Activated CD8-positive, alpha-beta memory T cell treated with anti-CD3 and anti-CD28 coated beads, Interleukin-2, amount 50 U/mL, for 24 hours (primary cell): ENCODE data around the gene FAXDC2.
"Not testable (repeated sequence)": the region's sequence is repeated elsewhere in the genome, so short reads cannot be mapped to it uniquely, and the experiment has no call there.

Experiments
- DNase-seq: peaks from one replicate; pipeline ENCODE4 v3.0.0-alpha.2; 2020; ENCODE audit errors: extremely low read depth

Gene FAXDC2

DNA sequence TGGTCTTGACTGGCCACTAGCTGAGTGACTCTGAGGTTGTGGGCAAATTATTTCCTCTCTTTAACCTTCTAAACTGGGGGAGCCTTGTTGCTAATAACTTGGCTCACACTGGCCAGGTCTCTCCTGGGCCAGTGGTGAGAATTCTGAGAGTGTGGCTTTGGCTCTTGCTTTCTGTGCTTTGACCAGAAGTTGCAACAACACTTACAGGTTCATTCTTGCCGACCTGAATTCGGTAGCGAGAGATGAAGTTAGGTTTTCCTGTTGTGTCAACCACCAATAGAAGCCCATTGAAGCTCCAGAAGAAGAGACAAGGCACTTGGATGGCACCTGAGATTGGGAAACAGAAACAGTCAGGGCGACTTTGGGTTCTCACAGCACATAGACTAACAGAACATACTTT, 19.8 kb downstream of the FAXDC2 start:
- no peak for DNase-seq

DNA sequence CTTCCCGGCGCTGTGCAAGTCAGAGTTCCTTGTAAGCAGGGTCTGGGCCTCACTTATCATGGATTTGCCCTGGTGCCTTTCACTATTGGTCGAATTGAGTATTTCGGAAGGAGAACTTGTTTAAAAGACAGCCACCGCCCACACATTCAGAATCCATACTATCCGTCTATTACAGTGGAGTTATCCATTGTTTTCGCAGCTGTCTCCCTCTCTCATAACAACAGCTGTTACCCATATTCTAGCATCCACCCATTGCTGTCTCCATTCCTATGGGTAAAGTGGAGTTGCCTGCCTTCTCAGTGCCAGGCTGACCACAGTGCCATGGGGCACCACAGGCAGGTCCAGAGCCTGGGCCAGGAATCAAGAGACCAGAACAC, 20.2 kb downstream of the FAXDC2 start:
- DNase-seq: no peak

DNA sequence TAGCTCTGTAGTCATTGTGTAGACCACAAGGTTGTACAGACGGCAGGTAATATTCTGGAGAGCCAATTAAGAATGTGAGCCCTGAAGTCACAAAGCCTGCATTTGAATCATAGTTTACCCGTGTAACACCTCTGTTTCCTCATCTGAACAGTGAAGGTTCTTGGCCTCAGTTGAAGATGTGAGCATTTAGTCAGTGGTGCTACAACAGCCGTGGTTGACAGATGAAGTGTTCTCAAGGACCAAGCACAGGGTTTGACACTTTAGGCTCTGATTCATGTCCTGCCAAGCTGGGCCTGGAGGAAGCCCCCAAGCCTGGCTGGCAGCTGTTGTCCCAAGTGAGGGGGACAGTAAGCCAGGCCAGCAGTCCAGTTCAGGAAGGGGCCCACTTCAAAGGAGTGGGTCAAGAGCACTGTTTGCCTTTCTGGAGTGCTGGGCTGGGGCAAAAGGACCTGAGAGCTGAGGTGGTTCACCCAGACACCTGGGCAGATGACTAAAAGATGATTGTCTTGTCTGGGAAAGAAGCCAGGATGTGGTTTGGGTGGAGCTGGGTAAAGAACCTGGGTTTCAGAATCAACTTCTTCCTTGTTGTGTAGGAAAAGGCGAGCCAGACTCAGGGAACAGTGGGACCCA, 20.7 kb downstream of the FAXDC2 start:
- DNase-seq: no peak

DNA sequence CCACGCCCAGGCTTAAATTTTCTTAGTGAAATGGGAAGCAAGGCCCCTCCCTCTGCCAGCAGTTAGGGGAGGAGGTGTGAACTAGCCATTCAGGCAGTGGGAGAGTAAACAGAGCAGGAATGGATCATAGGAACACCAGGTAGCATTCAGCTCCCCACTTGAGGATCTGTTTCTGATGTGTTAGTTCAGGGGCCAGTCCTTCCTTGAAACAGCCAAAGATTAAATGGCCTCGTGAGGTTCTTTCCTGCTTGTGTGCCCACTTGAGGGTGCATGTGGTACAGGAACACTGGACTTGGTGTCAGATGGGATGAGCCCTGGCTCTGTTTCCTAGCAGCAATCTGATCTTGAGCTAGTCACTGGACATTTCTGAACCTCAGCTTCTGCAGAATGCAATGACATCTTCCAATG, 21.2 kb downstream of the FAXDC2 start:
- no peak for DNase-seq

DNA sequence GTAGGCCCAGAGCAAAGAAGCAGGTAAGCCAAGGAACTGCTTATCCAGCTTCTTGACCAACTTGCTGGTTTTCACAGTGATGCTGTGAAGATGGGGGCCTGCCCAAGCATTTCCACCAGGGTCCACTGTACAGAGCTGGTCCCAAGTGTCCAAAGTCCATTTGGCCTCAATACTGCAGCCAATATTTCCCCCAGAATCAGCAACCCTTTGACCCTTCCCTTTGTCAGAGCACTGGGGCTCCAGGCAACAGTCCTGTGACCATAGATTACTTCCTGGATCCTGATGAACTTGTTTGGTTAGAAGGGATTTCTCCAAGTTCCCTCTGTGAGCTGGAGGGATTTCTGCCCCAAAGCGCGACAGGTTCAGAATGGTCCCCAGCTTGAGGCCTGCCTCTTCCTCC, 26.3 kb downstream of the FAXDC2 start:
- DNase-seq: no peak

DNA sequence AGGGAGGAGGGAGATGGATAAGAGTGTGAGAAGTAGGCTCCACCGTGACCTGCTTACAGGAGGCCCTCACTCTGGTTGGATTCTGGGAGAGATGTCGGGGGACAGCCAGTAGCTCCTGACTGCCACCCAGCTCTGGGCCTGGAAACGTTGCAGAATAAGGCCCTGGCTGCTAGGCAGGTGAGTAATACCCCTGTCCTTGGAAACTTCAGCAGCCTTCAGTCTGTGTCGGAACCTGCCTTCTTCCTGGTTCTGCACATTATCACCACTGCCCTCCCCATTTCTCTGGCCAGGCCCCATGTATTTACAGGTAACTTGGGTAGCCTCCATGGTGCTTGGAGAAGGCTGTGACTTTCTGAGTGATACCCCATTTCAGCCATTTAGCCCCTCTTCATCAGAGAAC, 26.8 kb downstream of the FAXDC2 start:
- DNase-seq: no peak

DNA sequence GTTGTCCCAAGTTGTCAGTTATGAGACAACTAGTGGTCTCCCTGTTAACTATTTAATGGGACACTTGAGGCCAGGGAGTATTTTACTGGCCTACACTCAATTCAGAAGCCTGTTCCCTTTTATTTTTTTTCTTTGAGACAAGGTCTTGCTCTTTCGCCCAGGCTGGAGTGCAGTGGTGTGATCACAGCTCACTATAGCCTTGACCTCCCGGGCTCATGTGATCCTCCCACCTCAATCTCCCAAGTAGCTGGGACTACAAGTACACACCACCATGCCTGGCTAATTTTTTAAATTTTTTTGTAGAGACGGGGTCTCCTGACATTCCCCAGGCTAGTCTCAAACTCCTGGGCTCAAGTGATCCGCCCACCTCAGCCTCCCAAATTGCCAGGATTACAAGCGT, 27.5 kb downstream of the FAXDC2 start:
- not testable (repeated sequence) for DNase-seq

DNA sequence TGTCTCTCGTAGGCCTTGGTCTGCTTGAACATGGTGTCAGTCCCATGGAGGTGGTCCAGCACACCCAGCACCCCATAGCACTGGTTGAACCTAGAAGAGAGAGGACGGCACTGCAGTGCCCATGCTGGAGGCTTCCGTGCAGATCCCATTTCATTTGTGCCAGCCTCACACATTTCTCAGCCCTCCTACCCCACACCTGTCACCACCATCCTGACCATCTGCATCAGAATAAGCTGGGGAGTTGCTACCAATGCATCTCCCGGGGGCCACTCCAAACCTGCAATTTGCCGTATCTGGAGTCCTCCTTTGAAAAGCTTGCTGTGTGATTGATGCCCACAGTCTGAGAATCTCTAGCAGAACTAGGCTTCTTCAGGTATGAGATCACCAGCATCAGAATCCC, 30.0 kb downstream of the FAXDC2 start:
- no peak for DNase-seq

DNA sequence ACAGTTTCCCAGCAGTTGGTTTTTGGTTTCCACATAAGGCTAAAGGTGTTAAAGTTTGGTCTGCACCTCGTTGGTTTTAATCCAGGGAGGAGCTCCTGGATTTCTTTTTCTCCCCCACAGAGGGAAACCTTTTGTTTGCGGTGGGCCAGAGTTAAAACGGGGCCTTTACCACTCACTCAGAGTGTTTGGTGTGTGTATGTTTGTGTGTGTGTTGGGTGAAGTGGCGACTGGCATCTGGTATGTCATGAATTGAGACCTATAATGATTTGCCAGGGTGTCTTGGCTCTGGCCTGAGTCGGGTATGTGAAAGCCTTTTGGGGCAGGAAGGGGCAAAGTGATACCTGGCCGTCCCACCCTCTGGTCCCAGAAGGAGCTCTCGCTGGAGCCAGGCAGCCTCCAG, 30.9 kb downstream of the FAXDC2 start:
- DNase-seq: no peak

DNA sequence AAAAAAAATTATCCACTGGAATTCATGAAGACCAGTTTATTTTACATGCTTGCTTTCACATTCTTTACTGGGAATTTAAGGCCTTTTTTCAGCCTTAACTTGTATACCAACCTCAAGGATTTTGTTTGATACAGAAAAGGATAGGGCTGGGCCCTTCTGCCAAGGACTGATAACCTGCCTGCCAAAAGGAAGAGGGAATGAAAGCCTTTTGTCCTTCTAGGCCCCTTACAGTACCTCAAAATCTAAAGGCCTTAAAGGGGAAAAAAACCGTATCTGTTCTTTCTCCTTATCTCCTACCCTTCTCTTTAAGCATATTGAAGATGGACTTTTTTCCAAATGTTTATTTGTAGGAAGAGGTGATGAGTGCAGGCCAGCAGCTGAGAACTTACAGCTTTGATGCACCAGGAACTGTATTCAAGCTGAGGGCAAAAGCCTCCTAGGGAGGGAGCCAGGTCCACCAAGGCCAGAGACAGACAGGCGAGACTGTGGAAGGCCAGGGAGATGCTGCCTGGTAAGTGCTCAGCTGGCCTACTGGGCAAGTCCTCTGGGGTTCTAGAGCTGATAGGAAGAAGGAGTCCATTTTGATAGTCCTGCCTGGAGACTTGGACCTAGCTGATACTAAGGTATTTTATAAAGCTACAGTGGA, 31.8 kb downstream of the FAXDC2 start:
- no peak for DNase-seq

DNA sequence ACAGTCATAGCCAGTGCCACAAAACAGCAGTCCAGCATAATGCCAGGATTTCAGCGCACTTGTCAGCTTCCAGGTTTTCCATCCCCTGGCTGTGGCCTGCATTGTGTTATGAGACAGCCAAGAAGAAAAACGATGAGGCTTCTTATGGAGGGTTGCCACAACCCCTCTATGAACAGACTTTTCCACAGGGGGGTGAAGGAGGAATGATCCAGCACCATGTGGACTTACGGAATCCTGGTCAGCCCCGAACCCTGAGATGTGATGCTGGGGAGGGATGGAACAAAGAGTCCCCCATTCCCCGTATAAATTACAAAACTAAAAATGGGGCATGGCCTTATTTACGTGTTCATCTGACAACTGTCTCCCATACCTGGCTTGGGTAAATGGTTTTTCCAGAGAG, 32.6 kb downstream of the FAXDC2 start:
- no peak for DNase-seq

DNA sequence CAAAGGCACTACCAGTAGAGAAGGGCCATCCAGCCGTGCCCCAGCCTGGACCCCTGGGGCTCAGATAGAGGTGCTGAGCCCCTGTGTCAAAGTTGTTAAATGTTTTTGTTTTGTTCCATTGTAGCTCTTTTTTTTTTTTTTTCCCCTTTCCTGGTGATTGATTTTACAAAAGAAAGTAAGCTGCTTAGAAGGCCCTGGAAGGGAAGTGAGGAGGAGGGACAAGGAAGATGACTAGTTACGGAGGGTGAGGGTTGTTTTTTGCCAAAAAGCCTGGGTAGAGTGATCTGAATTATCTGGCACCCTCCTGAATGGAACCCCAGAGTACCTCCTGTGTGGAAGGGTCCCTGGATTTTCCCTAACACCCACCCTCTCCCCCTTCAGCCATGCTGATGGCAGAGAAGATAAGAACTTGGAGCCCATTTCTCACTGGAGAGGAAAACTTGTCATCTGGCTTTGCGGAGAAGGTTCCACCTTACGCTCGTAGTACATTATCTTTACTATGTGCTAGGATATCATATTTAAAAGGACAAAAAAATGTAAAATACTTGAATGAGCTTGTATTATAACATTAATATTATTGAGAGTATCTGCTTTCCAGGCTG, 33.4 kb downstream of the FAXDC2 start:
- DNase-seq: no peak

DNA sequence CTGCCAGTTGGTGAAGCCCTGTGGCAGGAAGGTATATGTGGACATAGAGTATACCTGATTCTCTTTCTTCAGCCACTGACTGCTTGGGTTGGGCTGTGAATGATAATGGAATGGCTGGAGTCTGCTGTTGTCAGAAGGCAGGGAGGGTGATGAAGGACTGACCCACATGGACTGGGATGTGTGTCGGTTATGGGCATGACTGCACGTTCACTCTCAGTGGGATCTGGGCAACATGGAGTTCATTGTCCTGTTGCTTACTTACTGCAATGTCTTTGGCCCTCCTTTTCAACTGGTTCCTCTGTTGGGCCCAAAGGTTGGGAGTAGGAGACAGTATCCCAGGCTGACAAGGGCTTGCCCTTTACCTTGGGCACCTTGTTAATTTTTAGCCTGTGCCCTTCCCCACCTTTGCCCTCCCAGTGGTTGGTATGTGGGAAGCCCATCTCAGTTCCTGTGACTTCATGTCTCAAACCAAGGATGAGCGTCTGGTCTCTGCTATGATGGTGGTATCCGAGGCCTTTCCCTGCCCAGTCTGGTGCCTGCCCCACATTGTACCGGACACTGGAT, 34.6 kb downstream of the FAXDC2 start:
- DNase-seq: no peak

DNA sequence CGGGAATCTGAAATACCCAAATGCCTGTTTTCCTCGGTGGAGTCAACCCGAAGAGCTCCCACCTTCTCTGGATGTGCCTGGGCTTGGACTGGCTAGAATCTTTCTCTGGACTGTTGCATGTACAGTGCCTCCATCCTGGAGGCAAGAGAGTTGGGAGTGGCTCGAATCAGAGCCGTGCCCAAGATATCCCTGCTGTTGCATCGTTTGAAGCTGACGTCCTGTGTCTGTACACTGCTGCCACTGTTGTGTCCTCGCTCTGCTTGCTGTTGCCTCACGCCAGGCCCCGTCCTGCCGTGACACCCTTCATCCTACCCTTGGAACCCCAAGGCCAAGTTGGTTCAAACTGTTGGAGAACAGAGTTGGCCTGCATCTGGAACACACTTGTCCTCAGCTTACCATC, 35.4 kb downstream of the FAXDC2 start:
- no peak for DNase-seq

DNA sequence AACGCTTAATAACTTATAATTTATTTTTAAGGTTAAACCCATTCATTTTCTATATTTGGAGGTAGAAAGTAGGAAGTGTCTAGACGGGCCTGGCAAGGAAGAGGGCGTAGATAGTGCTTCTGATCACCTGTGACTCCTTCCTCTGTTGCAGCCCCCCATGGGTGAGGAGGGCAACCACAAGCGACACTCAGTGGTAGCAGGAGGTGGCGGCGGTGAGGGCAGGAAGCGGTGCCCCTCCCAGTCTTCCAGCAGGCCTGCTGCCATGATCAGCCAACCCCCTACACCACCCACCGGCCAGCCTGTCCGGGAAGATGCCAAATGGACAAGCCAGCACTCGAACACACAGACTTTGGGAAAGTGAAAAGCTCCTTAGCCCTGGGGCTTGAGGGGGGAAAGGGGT, 36.7 kb downstream of the FAXDC2 start:
- DNase-seq: no peak

DNA sequence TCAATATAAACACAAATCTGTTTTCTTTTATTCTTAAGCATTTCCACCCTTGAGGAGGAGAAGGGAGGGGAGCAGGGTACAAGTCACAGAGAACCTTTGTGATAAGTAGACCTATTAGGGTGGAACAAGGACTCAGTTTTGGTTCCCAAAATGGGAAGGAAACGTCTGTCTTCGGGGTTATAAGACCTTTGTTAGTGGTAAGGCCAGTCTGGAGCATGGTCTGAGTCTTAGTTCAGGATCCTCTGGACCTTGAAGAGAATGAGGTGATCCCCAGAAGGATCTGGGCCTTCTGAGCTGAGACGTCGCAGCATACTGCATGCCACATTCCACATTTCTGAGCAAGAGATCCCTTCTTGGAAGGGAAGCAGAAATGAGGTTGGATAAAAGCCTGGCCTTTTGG, 37.2 kb downstream of the FAXDC2 start:
- DNase-seq: no peak

DNA sequence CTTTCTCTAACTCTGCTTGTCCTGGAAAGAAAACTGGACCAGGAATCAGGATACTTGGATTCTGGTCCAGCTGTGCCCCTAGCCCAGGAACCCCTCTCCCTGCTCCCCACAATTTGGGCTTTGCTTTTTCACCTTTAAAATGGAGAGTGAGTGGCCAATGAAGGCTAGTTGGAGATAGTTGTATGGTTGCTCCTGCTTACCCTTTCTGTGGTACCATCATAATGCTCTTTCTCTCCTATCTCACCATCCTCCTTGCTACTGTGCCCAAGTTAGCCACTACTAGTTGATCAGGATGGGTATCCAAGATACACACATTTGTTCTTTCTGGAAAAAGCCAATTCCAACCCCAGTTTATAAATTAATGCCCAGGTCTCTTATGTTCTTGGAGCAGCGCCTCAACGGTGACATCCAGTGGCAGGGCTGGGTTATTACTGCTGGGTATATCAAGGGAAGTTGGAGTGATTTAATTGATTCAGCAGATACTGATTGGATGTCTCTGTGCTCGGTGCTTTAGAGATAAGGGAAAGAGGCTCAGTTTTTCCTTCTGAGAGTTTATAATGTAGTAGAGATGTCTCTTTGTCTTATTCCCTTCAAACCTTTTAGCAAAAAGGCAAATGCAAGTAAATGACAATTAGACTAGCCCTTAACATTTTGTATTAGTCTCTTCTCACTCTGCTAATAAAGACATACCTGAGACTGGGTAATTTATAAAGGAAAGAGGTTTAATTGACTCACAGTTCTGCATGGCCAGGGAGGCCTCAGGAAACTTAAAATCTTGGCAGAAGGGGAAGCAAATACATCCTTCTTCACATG, 38.5 kb downstream of the FAXDC2 start:
- DNase-seq: no peak

DNA sequence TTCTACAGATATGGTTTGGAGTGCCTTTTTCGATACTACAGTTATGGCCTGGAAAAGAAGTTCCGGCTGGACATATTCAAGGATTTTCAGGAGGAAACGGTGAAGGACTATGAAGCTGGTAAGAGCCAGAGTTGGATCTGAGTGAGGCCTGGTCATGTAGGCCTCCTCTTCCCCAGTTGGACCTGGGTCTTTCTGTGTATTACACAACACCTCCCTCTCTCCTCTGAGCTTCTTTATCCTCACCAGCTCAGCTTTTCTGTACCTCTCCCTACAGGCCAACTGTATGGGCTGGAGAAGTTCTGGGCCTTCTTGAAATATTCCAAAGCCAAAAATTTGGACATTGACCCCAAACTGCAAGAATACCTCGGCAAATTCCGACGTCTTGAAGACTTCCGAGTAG, 39.2 kb downstream of the FAXDC2 start:
- no peak for DNase-seq

DNA sequence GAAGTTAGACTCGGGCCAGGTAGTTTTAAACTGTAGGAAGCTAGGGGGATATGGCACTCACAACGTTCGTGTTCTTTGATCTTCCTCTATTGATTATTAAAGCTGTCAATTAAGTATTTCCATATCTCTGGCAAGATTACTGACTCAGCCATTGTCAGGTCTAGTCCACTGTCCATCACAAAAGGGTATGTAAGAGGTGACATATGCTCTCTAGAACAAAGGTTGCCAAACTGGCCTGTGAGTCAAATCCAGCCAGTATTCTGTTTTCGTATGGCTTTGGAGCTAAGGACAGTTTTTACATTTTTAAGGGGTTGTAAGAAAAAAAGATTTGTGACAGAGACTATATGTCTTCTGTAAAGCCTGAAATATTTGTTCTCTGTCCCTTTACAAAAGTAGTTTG, 44.2 kb downstream of the FAXDC2 start:
- DNase-seq: no peak

DNA sequence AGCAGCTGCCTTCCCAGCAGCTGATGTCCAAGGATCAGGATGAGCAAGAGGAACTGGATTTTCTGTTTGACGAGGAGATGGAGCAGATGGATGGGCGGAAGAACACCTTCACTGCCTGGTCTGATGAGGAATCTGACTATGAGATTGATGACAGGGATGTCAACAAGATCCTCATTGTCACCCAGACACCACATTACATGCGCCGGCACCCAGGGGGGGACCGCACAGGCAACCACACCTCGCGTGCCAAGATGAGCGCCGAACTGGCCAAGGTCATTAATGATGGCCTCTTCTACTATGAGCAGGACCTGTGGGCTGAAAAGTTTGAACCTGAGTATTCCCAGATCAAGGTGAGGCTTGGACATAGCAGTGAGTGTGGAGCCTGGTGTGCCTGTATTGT, 48.4 kb downstream of the FAXDC2 start:
- no peak for DNase-seq

DNA sequence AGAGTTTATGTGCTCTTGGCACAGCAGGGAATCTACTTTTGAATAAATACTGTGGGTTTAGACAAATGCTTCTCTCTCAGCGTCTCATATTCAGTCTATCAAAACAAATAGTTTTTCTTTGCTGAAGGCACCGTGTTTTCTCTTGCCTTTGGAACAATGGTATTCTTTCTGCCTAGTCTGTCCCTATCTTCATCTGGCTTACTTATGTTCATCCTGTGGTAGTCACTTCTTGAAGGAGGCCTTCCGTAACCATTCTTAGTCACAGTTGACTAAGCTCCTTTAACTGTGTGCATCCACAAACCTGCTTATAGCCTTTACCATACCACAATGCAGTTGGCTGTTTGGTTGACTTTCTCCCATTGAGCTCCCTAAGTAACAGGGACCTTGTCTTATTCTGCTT, 49.3 kb downstream of the FAXDC2 start:
- DNase-seq: no peak

DNA sequence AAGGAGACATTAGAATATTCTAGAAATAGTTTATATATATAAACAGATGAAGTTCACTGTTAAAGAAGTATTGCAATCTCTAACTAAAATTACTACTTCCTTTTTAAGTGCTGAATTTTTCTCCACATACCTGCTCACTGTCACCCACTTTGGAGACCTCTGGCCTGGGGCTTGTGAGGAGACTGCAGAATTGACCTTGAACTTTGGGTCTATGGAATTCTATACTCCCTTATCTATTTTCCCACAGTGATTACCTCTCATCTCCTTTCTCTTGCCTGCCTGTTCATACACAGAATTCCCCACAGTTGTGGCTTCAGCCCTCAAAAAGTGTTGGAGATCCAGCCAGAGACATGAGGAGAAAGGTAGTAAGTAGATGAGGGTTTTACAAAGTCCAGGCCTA, 49.8 kb downstream of the FAXDC2 start:
- DNase-seq: no peak

DNA sequence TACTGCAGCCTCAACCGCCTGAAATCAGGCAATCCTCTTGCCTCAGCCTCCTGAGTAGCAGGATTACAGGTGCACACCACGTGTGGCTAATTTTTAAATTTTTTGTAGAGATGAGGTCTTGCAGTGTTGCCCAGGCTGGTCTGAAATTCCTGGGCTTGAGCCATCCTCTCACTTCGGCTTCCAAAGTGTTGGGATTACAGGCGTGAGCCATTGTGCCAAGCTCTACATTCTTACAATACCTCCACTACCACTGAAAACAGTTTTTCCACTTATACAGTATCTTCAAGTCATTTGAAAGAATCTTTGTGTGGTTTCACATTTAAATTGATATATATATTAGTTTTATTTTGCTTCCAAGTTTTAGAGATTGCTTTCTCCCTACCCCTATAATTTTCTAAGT, 52.6 kb downstream of the FAXDC2 start:
- DNase-seq: no peak
